GOT3 (cell line): ENCODE results near the gene SNX5.
"Not testable (repeated sequence)": the region's sequence is repeated elsewhere in the genome, so short reads cannot be mapped to it uniquely, and the experiment has no call there.

Experiments
- DNase-seq: peaks from one replicate; lab custom pipeline; 2025; ENCODE audit warnings: mixed read lengths; lab: John Stamatoyannopoulos, UW

The SNX5 gene

GRCh38 chr20:17960400-17960885 lies 8.2 kb downstream of the SNX5 start:
- DNase-seq = not testable (repeated sequence)

GRCh38 chr20:17959257-17959627 lies 9.4 kb downstream of the SNX5 start:
- DNase-seq = no peak

GRCh38 chr20:17958373-17959256 lies 10.0 kb downstream of the SNX5 start:
- no peak for DNase-seq

GRCh38 chr20:17957505-17958363 lies 10.9 kb downstream of the SNX5 start:
- DNase-seq = no peak

- DNase-seq = no peak
These were observed 12.4 kb downstream of the SNX5 start for GRCh38 chr20:17956099-17956685.

- no peak for DNase-seq
These were observed 13.3 kb downstream of the SNX5 start for GRCh38 chr20:17955302-17955701.

GRCh38 chr20:17953935-17954334 lies 14.7 kb downstream of the SNX5 start:
- DNase-seq = no peak

- DNase-seq = no peak
These were observed 15.6 kb downstream of the SNX5 start for GRCh38 chr20:17952692-17953684.

GRCh38 chr20:17951323-17951722 lies 17.3 kb downstream of the SNX5 start:
- no peak for DNase-seq

GRCh38 chr20:17950670-17951069 lies 17.9 kb downstream of the SNX5 start:
- DNase-seq = no peak

- DNase-seq = no peak
These were observed 18.7 kb downstream of the SNX5 start for GRCh38 chr20:17949899-17950298.

- no peak for DNase-seq
These were observed 20.2 kb downstream of the SNX5 start for GRCh38 chr20:17948442-17948841.

- DNase-seq = no peak
These were observed 21.1 kb downstream of the SNX5 start for GRCh38 chr20:17947474-17947815.

- DNase-seq = no peak
These were observed 21.8 kb downstream of the SNX5 start for GRCh38 chr20:17946572-17947473.

GRCh38 chr20:17946040-17946439 lies 22.6 kb downstream of the SNX5 start:
- DNase-seq = no peak

GRCh38 chr20:17944854-17945474 lies 23.6 kb downstream of the SNX5 start:
- no peak for DNase-seq

GRCh38 chr20:17943343-17943742 lies 25.3 kb downstream of the SNX5 start:
- DNase-seq = no peak

GRCh38 chr20:17941826-17942196 lies 26.8 kb downstream of the SNX5 start:
- DNase-seq = no peak

- no peak for DNase-seq
These were observed 27.3 kb downstream of the SNX5 start for GRCh38 chr20:17941087-17941825.
